WTC11 (cell line): Measurements from ENCODE around the gene SLC30A3. TPM values are rescaled to one million over a fixed set of nuclear protein-coding genes. Genes with fewer than 3 reads are reported as not detected.

ENCODE experiments used
- ATAC-seq: fragments of 200-7000 bp; cut with Tn5 transposase; 2 replicates; pipeline ENCODE4 v1.10.0; 2021; ENCODE audit warnings: mild to moderate bottlenecking, moderate library complexity
- CTCF ChIA-PET: fragments of 300-600 bp; sonication (Branson Sonifier 250); formaldehyde crosslinking; loops from one replicate; lab custom pipeline; 2021; ENCODE audit warnings: antibody characterized with exemption; lab: Charles Lee
- POLR2A ChIA-PET: fragments of 350-600 bp; sonication (Branson Sonifier 250); formaldehyde crosslinking; loops from one replicate; lab custom pipeline; 2021; ENCODE audit warnings: antibody characterized with exemption; lab: Charles Lee
- DNase-seq: peaks from one replicate; pipeline ENCODE4 v3.0.0; 2021; ENCODE audit warnings: low spot score
- H3K27ac Mint-ChIP-seq: 2 replicates; pipeline ENCODE4 v1.8.0; 2021; ENCODE audit warnings: mixed read lengths
- H3K27me3 Mint-ChIP-seq: 2 replicates; pipeline ENCODE4 v1.8.0; 2021; ENCODE audit warnings: low read depth, mild to moderate bottlenecking, moderate library complexity, mixed read lengths
- H3K36me3 Mint-ChIP-seq: 2 replicates; pipeline ENCODE4 v1.8.0; 2021; ENCODE audit warnings: mixed read lengths
- H3K4me1 Mint-ChIP-seq: 2 replicates; pipeline ENCODE4 v1.8.0; 2022; ENCODE audit warnings: mixed read lengths
- H3K4me3 Mint-ChIP-seq: 2 replicates; pipeline ENCODE4 v1.8.0; 2021; ENCODE audit warnings: mild to moderate bottlenecking, moderate library complexity, mixed read lengths
- H3K9me3 Mint-ChIP-seq: 2 replicates; pipeline ENCODE4 v1.8.0; 2021; ENCODE audit warnings: mixed read lengths
- ARID4B ChIP-seq: sonication (generic); formaldehyde crosslinking; IDR thresholded peaks from 2 replicates; pipeline ENCODE4 v1.8.0; 2023; ENCODE audit warnings: missing genetic modification reagents, mild to moderate bottlenecking, borderline replicate concordance
- CREB1 ChIP-seq: sonication (generic); formaldehyde crosslinking; IDR thresholded peaks from 2 replicates; pipeline ENCODE4 v1.8.0; 2023; ENCODE audit warnings: mild to moderate bottlenecking, missing genetic modification reagents
- HMGXB4 ChIP-seq: sonication (generic); formaldehyde crosslinking; IDR thresholded peaks from 2 replicates; pipeline ENCODE4 v1.8.1; 2023; ENCODE audit warnings: mild to moderate bottlenecking, moderate library complexity, missing genetic modification reagents
- JUN ChIP-seq: sonication (generic); formaldehyde crosslinking; IDR thresholded peaks from 2 replicates; pipeline ENCODE4 v1.8.0; 2023; ENCODE audit warnings: mild to moderate bottlenecking, missing genetic modification reagents
- ZNF263 ChIP-seq: sonication (generic); formaldehyde crosslinking; IDR thresholded peaks from 2 replicates; pipeline ENCODE4 v1.8.1; 2022; ENCODE audit warnings: low read depth, mild to moderate bottlenecking, moderate library complexity, missing genetic modification reagents
- ZNF425 ChIP-seq: fragments of 250-450 bp; sonication (Bioruptor Pico); conservative IDR thresholded peaks from 2 replicates; pipeline ENCODE4 v1.9.0; 2021; ENCODE audit warnings: mild to moderate bottlenecking
- total RNA-seq: library from RNA; stranded (reverse); gene quantifications from 3 replicates; pipeline ENCODE4 v1.2.3, GENCODE V29; 2021
- TF ChIP-seq, protein P1 (sequence below): sonication (generic); formaldehyde crosslinking; IDR thresholded peaks from 2 replicates; pipeline ENCODE4 v1.8.0; 2022; ENCODE audit warnings: mild to moderate bottlenecking, missing genetic modification reagents
- TF ChIP-seq, protein P2 (sequence below): fragments of 250-450 bp; sonication (Bioruptor Pico); IDR thresholded peaks from 2 replicates; pipeline ENCODE4 v2.1.2; 2022; ENCODE audit warnings: mild to moderate bottlenecking, moderate library complexity
- TF ChIP-seq, protein P3 (sequence below): fragments of 250-450 bp; sonication (Bioruptor Pico); IDR thresholded peaks from 2 replicates; pipeline ENCODE4 v1.9.0; 2021; ENCODE audit warnings: moderate library complexity, mild to moderate bottlenecking, inconsistent platforms, borderline replicate concordance
- TF ChIP-seq, protein P4 (sequence below): sonication (generic); formaldehyde crosslinking; IDR thresholded peaks from 2 replicates; pipeline ENCODE4 v1.8.0; 2022; ENCODE audit warnings: mild to moderate bottlenecking, missing genetic modification reagents

Gene SLC30A3
- total RNA-seq, 1 experiment from 2014 or later, result 8.9 TPM

DNA sequence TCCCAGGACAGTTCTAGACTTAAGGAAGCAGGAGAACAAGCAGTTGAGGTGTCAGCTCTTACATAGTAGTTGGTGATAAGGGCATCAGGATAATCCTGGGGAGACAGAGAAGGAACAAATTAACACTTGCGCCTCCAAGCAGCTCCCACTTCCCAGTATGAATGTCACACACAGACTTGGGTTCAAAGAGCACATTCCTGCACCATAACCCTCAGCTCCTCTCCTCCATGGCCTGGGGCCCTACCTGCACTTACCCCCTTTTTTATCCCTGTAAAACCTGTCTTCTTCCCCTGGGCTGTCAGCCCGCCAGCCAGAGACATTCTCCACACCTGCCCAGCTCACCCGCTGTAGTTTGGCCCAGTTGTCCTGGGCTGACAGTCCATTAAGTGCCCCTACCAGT is 49.3 kb upstream of the SLC30A3 start:
- Mint-ChIP-seq H3K27ac (no peak overlapping the region), H3K4me1 (peaks cover 8% of the 10 kb centered on the region), H3K4me3 (no peak overlapping the region), H3K36me3 (peaks cover 6% of the 10 kb centered on the region), H3K27me3 (peaks cover 24% of the 10 kb centered on the region), H3K9me3 (no peaks in the 10 kb centered on the region)
- ATAC-seq (no peak), DNase-seq (no peak)
- CTCF ChIA-PET, result interaction anchor here (0.6 to 1.6 kb wide), 3 partner anchors 9 to 20 kb away, joined by 3 to 8 read pairs (median 3); no protein-coding TSS in a partner anchor
- POLR2A ChIA-PET, result interaction anchor here (1.3 kb wide), 1 partner anchor 11 kb away, joined by 3 read pairs; no protein-coding TSS in a partner anchor
- TF ChIP-seq, protein P1, sequence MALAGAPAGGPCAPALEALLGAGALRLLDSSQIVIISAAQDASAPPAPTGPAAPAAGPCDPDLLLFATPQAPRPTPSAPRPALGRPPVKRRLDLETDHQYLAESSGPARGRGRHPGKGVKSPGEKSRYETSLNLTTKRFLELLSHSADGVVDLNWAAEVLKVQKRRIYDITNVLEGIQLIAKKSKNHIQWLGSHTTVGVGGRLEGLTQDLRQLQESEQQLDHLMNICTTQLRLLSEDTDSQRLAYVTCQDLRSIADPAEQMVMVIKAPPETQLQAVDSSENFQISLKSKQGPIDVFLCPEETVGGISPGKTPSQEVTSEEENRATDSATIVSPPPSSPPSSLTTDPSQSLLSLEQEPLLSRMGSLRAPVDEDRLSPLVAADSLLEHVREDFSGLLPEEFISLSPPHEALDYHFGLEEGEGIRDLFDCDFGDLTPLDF (CRISPR knock-in tag), result no peak
- no peak for TF ChIP-seq HMGXB4 (CRISPR knock-in tag)

DNA sequence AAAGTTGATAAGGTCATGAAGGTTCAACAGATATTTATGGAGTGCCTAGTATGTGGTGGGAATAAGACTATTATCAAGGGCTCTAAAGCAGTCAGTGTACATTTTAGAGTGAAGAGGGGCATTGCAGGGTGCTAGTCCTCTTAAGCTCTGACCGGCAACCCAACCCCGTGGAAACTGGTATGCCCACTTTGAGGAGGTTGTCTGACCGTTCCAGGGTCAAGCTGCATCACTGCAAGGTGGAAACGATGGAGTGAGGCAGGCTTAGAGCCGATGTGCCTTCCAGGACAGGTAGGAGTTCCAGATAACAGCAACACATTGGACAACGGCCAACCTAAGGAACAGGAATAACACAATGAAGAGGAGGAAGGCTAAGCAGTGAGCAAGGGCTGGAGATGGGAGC is 46.8 kb upstream of the SLC30A3 start:
- POLR2A ChIA-PET, result no interaction called here
- Mint-ChIP-seq H3K4me3 (no peak overlapping the region), H3K9me3 (no peaks in the 10 kb centered on the region), H3K27ac (no peak overlapping the region), H3K36me3 (peaks cover 6% of the 10 kb centered on the region), H3K27me3 (peaks cover 49% of the 10 kb centered on the region), H3K4me1 (peaks cover 3% of the 10 kb centered on the region; the same call in 1 of the 2 replicates)
- DNase-seq (no peak), ATAC-seq (no peak)
- CTCF ChIA-PET, result interaction anchor here (0.5 kb wide), 1 partner anchor 31 kb away, joined by 4 read pairs; no protein-coding TSS in a partner anchor
- TF ChIP-seq JUN (CRISPR knock-in tag) (no peak), CREB1 (no peak), ZNF425 (no peak), ARID4B (CRISPR knock-in tag) (no peak), ZNF263 (CRISPR knock-in tag) (no peak)
- TF ChIP-seq, protein P2, sequence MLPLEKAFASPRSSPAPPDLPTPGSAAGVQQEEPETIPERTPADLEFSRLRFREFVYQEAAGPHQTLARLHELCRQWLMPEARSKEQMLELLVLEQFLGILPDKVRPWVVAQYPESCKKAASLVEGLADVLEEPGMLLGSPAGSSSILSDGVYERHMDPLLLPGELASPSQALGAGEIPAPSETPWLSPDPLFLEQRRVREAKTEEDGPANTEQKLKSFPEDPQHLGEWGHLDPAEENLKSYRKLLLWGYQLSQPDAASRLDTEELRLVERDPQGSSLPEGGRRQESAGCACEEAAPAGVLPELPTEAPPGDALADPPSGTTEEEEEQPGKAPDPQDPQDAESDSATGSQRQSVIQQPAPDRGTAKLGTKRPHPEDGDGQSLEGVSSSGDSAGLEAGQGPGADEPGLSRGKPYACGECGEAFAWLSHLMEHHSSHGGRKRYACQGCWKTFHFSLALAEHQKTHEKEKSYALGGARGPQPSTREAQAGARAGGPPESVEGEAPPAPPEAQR (CRISPR knock-in tag), result no peak
- TF ChIP-seq, protein P3, sequence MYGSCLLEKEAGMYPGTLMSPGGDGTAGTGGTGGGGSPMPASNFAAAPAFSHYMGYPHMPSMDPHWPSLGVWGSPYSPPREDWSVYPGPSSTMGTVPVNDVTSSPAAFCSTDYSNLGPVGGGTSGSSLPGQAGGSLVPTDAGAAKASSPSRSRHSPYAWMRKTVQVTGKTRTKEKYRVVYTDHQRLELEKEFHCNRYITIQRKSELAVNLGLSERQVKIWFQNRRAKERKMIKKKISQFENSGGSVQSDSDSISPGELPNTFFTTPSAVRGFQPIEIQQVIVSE (CRISPR knock-in tag), result no peak
- TF ChIP-seq, protein P4, sequence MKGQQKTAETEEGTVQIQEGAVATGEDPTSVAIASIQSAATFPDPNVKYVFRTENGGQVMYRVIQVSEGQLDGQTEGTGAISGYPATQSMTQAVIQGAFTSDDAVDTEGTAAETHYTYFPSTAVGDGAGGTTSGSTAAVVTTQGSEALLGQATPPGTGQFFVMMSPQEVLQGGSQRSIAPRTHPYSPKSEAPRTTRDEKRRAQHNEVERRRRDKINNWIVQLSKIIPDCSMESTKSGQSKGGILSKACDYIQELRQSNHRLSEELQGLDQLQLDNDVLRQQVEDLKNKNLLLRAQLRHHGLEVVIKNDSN (CRISPR knock-in tag), result no peak
